HG03108 (cell line): ENCODE measurements around the gene USP27X.

Experiments used
- ATAC-seq: cut with Tn5 transposase; IDR thresholded peaks from one replicate; pipeline ENCODE4 v1.9.1; 2021; ENCODE audit warnings: moderate library complexity; ENCODE audit not compliant: unreplicated experiment

USP27X gene

DNA sequence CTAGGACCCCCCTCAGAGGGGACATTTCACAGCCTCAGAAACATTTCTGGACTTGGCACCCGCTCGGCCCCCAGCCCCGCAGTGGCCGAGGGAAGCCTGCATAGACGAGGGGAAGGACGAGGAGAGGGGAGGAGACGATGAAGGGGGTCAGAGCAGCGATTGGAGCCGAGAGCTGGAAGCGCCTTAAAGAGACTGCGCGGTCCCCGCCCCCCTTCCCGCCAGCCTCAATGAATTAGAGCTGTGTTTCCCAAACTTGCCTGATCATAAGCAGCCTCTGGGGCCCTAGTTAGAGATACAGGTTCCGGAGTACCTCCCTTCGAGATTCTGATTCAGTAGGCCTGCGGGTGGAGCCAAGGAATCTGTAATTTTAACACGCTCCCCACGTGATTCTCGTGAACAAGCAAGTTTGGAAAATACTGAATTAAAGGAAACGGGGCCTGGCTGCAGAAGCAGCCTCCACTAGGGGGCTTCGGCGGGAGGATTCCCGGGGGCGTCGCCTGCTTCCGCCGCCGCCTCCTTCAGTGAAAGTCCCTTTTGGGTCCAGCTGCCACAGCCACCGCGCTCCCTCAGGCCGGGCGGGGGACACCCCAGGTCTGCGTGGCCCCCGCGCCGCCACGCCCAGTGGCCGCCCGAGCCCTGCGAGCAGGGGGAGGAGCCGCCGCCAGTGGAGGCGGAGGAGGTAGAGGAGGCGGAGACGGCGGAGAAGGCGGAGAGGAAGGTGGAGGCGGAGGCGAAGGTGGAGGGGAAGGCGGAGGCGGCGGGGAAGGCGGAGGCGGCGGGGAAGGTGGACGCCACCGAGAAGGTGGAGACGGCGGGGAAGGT lies at the start of gene USP27X:
Gene USP27X, plus strand, starts transcription at position 651 of the 822 bp plus-strand sequence. CDS start 824 bp downstream, outside the sequence.
- ATAC-seq = peak; percentile 90

DNA sequence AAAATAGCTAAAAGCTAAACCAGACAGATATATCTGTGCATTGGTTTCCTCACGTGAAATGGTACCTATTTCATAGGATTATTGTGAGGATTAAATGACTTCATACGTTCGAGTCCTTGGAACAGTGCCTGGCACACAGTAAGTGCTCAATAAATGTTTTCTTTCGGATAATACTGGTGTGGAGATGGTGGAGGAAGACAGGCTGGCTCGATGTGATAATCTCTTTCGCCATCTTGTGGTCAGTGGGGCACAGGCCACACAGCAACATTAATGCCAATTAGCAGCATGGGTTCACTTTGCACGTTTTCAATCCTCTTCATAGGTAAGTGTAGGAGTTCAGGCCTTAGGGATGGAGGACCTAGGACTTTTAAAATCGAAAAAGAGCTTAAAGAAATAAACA lies 40.9 kb upstream of the USP27X start:
- peak; percentile 62 for ATAC-seq

DNA sequence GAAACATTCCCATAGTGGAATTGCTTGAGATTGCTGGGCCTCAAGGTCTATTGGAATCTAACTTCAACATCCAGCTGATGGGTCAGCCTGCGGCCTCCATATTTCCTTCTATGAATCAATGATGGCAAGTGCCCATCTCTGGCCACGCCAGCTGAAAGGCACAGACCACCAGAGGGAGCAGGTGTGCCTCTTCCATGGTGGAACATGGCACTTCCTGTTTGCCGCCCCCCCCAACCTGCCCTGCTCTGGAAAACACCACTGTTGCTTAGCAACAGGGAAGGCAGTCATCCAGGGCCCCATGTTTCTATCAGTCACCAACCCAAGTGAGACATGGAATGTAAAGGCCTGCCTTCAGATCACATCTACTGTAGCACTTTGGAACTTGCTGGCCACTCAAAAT lies 38.6 kb upstream of the USP27X start:
- ATAC-seq = no peak

DNA sequence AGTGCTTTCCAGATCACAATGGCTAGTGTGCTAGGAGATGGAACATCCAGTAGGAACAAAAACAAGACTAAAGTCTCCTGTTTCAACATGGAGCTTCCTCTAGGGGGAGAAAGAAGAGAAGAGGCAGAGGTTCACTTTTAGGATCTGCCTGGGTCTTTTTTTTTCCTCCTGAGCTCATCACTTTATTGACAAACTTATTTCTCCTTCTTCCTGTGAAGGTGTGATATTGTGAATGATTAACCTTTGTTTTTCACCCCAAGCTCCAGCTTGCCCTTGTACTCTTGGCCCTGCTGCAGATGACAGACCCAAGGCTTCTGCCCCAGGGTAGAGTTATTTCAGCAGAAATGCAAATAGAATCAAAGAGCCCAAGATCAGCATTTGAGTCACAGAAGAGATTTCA lies 36.7 kb upstream of the USP27X start:
- ATAC-seq = no peak

DNA sequence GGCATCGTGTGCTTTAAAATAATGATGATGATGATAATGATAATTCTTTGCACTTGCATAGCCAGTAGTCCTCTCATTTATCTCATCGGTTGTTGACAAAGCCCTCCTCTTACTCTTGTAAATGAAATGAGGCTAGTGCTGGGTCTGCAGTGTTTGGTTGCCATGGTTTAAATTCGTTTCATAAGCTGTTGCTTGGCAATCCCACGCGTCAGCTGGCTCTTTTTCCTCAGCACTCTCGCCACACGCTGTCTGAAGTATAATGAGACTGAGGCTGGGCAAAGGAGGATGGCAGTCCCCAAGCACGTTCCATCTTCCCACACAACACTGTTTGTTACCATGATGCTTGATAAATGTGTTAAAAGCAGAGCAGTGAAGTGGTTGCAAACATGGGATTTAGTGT lies 34.7 kb upstream of the USP27X start:
- no peak for ATAC-seq

DNA sequence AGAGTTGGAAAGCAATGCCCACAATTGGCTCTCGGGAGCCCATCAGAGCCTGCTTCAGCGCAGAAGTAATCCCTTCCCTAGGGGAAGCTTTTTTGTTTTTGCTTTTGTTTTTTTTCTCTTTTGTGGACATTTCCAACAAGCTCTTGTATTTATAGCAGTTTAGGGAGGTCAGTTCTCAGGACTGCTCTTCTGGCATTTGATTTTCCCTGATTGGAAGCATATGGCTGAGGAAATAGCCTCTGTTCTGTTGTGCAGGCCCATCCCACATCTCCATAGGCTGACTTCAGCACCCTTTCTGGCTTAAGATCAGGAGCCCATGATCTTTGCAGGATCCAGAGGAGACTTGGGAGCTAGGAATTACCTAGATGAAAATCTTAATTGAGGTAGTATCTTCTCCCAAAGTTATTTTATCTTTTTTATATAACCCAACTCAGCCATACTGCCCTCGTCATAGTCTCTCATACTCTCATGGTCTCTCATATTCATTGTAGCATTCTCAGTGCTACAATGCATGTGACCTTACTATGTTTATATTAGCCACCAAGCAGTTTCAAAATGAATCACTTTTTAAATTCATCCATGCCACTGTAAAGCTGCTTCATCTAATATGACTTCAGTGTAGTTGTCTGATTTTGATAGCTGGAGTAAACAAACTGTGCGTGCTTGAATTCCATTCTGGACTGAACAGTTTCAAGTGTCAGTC lies 33.4 kb upstream of the USP27X start:
- ATAC-seq = no peak

DNA sequence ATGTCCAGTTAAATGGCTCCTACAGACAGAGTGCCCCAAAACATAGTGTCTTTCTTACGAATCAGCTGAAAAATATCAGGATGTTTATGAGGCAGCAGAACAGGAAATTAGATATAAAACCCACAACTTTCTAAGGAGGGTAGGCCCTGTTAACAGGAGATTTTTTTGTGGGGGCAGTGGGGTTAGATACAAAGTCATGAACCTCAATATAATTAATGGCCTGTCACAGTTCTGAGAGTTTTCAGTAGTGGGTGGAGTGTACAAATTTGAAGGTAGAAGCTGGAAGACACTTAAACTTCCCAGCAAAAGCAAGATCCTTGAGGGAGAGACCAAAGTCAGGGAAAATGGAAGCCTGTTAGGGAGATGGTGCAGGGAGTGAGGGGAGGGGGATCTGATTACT lies 32.8 kb upstream of the USP27X start:
- no peak for ATAC-seq

DNA sequence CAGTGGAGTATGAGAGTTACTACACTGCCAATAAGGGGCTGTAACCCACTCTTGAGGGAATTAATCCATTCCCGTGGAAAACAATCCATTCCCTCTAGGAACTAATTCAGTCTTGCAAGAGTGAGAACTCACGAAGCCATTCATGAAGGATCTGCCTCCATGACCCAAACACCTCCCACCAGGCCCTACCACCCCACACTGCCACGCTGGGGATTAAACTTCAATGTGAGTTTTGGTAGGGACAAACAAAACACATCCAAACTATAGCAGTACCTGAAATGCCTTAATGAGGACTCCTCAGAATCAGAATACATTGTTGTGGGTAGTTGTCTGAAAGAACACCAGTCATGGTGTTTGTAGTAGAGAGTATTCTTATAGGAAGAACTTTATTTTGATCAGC lies 31.0 kb upstream of the USP27X start:
- ATAC-seq = no peak

DNA sequence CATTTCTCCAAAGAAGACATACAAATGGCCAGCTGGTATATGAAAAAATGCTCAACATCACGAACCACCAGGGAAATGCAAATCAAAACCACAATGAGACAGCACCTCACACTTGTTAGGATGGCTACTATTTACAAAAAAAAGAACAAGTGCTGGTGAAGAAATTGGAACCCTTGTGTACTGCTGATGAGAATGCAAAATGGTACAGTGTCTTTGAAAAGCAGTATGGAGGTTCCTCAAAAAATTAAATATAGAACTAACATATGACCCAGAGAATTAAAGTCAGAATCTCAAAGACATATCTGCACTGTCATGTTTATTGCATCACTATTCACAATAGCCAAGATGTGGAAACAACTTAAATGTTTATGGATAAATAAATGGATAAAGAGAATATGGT lies 29.3 kb upstream of the USP27X start:
- ATAC-seq = no peak

DNA sequence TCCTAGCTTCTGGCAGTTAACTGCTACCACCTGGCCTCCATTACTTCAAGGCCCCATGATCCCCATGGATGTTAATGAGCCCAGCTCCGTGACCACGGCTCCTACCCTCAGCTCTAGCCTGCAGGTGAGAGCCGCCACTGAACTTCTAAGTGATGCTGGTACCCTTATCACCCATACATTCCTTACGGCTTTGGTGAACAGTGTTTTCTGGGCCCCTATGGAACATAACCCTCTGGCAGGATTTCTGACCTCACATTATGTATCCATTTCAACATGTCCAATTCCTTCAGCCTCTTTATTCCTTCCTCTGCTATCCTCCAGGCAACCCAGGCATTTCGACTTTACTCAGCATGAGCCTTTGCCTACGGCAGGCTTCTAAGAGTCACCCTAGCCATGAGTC lies 25.6 kb upstream of the USP27X start:
- no peak for ATAC-seq

DNA sequence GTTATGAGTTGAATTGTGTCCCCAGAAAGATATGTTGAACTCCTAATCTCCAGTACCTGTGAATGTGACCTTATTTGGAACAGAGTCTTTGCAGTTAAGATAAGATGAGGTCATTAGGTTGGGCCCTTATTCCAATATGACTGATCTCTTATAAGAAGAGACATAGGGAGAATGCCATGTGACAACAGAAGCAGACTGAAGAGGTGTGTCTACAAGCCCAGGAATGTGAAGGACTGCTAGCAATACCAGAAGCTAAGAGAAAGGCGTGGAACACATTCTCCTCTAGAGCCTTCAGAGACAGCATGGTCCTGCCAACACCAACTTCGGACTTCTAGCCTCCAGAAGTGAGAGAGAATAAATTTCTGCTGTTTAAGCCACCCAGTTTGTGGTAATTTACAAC lies 22.5 kb upstream of the USP27X start:
- no peak for ATAC-seq

DNA sequence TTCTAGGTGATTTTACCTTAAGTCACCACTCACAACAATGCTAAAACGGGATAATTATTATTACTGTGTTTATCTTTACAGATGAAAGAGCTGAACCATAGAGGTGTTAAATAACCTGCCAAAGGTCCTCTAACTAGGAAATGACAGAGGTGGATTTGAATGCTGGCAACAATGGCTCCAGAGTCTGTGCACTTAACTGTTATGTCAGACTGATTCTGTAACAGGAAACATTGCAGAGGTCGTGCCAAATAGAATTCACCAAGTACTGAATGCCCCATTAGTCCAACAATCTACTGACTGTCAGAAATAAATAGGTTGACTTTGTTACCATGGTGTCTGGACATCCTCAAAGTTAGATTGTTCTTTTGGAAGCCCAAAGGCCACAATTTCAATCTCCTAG lies 20.9 kb upstream of the USP27X start:
- ATAC-seq = no peak

DNA sequence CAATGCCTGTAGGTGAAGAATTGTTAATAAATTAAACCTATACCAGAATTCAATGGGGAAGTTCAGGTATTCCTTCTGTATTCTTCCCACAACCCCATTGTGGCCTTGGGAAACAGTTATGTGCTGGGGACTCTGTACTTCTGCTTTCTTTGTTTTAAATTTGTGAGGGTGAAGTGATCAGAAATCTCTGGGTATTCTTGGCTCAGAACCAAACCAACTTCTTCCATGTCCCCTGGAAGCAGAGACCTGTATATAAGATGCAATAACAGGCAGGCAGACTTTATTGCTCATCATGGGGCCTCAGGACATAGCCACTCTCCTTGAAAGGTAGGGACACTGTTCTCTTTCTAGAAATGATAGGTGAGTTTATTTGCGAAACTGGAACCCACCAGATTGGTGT lies 19.8 kb upstream of the USP27X start:
- ATAC-seq = no peak

DNA sequence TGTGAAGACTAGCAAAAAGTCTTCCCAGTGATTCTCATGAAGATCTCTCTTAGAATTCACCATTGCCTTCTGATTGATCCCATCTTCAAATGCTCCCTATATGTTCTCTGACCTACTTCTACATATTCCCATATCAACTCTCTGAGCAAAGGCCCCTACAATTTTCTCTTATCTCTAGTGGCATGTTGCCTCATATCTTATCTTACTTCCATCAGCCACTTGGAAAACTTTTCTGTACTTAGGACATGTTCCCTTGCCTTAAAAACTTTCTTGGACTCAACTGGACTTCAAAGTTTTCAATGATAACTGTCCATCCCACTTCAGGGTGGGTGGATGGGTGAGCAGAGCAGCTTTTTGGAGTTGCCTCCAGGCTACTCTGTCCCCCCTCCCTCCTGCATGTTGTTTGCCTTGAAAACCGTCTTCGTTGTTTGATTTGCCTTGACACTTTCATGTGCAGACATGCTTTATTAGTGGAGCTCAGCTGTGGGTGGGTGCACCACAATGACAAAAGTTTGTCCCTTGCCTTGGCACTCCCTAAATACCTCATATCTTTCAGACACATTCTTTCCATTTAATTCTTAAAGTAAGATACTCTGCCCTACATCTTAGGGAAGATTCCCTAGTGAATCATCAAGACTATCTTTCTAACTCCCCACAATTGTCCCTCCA lies 18.3 kb upstream of the USP27X start:
- ATAC-seq = no peak

DNA sequence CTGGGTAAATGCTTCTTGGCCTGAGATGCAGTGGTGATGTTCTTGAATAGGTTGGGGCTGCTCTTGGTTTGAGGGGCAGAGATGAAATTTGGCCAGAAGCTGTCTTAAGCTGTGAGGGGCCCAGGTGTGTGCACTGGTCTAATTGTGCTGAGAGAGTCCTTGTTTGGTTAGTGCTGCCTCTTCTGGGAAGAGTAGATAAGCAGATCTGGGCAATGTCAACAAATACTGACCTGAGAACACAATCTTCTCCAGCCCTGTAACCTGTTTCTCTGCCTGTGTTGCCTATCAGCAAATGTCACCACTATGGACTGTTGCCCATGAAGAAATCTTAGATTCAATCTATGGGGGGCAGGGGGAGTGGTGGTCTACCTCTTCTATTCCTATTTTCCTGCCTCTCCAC lies 17.2 kb upstream of the USP27X start:
- ATAC-seq = no peak

DNA sequence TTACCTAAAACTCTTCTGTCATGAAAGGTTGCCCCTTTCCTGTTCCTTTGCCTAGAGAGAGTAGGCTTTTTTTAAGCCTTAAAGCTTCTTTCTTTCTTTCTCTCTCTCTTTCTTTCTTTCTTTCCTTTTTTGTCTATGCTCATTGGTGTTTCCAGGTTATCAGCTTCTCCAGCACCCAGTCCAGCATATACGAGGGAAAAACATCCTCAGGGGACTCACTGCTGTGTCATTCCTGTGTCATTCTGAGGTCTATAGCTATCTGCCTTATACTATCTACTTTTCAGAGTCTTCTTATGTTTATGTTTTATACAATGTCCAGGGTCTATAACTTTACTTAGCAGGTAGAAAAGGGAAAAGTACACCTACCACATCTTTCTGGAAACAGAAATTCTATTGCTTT lies 10.5 kb upstream of the USP27X start:
- ATAC-seq = no peak

DNA sequence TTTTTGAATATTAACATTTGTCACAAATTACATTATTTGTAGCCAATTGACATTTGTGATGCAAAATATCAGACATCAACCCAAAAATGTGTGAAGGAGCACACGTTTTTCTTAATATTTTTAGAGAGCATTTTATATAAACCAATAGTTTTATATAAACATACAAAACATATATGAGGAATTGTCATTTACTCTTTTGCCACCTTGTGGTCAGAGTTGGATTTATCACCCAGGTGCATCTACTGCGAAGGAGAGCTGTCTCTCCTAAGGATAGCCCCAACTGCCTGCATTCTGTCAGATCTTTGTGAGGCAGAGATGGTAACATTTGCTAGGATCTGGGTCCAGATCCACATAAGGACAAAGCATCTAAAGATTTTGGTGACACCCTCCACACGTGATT lies 2.5 kb upstream of the USP27X start:
- ATAC-seq = no peak

DNA sequence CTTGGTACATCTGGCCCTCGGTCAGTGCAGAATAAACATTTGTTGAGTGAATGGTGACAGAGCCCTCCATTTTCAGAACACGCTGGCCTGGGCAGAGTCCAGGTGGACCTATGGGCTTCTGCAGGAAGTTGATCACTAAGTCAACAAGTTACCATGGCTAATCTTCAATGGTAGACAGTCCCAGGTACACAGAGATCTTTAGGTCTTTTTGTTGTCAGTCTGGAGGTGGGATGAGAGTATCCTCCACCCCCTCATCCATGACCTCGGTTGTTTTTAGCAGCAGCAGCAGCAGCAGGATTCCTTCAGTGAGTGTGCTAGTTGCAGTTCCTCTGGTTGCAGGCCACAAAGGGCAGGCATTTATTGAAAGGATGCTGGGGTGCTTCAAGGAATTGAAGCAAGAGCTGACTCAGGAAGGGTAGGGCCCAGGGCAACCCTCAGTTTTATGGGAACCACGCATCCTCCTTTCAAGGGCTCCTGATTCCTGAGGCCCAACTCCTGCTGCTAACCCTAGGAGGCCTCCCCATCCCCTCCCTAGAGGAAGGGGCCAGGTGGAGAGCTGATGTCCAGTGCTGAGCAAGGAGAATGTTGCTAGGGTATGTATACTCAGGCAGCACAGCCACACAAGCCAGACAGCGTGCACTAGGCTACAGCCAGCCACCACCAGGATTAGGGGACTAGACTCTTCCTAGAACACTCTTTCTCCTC lies 1.7 kb upstream of the USP27X start:
- no peak for ATAC-seq

DNA sequence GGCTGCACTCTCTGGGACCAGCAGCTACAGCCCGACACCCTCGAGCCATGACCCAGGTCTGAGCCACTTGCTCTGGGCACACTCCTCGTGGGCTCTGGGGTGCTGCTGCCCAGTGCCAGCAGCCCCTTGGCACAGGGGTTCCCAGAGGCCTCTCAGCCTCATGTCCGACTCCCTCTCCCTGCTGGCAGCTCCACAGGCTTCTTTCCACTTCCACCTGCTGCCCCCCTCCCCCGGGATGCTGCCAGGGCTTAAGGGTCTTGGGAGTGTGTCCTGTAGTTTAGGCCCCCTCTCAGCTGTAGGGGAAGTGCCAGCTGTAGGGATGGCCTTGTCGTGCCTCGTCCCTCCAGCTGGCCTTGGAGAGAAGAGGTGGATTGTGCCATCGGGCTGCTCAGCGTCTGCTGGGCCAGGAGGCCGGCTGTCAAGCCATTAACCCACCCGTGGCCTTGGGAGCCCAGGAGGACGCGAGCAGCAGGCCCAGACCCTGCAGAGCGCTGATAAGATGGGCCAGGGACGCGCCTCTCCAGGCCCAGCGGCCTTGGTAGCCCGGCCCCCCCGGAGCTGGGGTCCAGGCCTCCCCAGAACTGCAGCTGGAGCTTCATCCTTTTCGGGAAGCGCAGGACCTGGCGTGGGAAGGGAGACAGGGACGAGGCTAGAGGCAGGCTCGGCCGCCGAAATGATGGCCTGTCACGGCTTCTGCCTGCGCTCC lies 1.0 kb upstream of the USP27X start:
- ATAC-seq = no peak

DNA sequence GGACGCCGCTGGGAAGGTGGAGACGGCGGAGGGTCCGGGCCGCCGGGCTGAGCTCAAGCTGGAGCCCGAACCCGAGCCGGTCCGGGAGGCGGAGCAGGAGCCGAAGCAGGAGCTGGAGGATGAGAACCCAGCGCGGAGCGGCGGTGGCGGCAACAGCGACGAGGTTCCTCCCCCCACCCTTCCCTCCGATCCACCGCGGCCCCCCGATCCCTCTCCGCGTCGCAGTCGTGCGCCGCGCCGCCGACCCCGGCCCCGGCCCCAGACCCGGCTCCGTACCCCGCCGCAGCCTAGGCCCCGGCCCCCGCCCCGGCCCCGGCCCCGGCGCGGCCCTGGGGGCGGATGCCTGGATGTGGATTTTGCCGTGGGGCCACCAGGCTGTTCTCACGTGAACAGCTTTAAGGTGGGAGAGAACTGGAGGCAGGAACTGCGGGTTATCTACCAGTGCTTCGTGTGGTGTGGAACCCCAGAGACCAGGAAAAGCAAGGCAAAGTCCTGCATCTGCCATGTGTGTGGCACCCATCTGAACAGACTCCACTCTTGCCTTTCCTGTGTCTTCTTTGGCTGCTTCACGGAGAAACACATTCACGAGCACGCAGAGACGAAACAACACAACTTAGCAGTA lies 483 bp downstream of the USP27X start:
- ATAC-seq = no peak
